ENCODE data around the gene UST.

UST gene

GRCh38 chr6:148824291-148824690 is 77.5 kb downstream of the UST start:
- H4K20me1 ChIP-seq (ENCODE audit: insufficient read depth, low read length, poor library complexity, severe bottlenecking) = no peaks in the 10 kb centered on the region
- H3F3A ChIP-seq (ENCODE audit: low read depth) = peaks cover 9% of the 10 kb centered on the region; the same call in 1 of the 2 replicates
- peaks cover 27% of the 10 kb centered on the region for H3K4me1 ChIP-seq (ENCODE audit: insufficient read depth, low read length, poor library complexity, severe bottlenecking)
- H3K27me3 ChIP-seq (ENCODE audit: insufficient read depth, low read length, poor library complexity, severe bottlenecking) = no peaks in the 10 kb centered on the region
- no peaks in the 10 kb centered on the region for H3K9me2 ChIP-seq (replicated peaks; ENCODE audit: low read depth, low read length)
- H3K79me2 ChIP-seq (ENCODE audit: insufficient read depth, low read length) = no peaks in the 10 kb centered on the region
- H3K36me3 ChIP-seq (ENCODE audit: insufficient read depth, low read length) = no peaks in the 10 kb centered on the region
- peak overlapping the region; percentile 37 for H3K4me2 ChIP-seq (ENCODE audit: low read depth, low read length, poor library complexity, severe bottlenecking)
- H3K9ac ChIP-seq (ENCODE audit: low read depth, low read length, poor library complexity, severe bottlenecking) = no peak overlapping the region
- H3K9me3 ChIP-seq (ENCODE audit: insufficient read depth, low read depth, low read length) = no peaks in the 10 kb centered on the region
- no peak for TF ChIP-seq CTCF (conservative IDR thresholded peaks at IDR 0.05; ENCODE audit: low read length)
- no peak for TF ChIP-seq EZH2phosphoT487 (IDR thresholded peaks at IDR 0.05; ENCODE audit: borderline replicate concordance)
- H3K4me3 ChIP-seq (ENCODE audit: low read length, poor library complexity, severe bottlenecking) = no peak overlapping the region
- no peak overlapping the region for H2AFZ ChIP-seq (ENCODE audit: low read length)

GRCh38 chr6:148824960-148825359 is 78.1 kb downstream of the UST start:
- Histone ChIP-seq H2AFZ (ENCODE audit: low read length) (no peak overlapping the region), H3K27me3 (ENCODE audit: insufficient read depth, low read length, poor library complexity, severe bottlenecking) (no peaks in the 10 kb centered on the region), H3K79me2 (ENCODE audit: insufficient read depth, low read length) (no peaks in the 10 kb centered on the region), H3K9me3 (ENCODE audit: insufficient read depth, low read depth, low read length) (no peaks in the 10 kb centered on the region), H3F3A (ENCODE audit: low read depth) (peaks cover 9% of the 10 kb centered on the region; the same call in 1 of the 2 replicates), H3K4me1 (ENCODE audit: insufficient read depth, low read length, poor library complexity, severe bottlenecking) (peaks cover 33% of the 10 kb centered on the region), H3K9me2 (replicated peaks; ENCODE audit: low read depth, low read length) (no peaks in the 10 kb centered on the region), H3K9ac (ENCODE audit: low read depth, low read length, poor library complexity, severe bottlenecking) (no peak overlapping the region), H4K20me1 (ENCODE audit: insufficient read depth, low read length, poor library complexity, severe bottlenecking) (no peaks in the 10 kb centered on the region), H3K4me2 (ENCODE audit: low read depth, low read length, poor library complexity, severe bottlenecking) (no peak overlapping the region), H3K4me3 (ENCODE audit: low read length, poor library complexity, severe bottlenecking) (no peak overlapping the region), H3K36me3 (ENCODE audit: insufficient read depth, low read length) (no peaks in the 10 kb centered on the region)
- no peak for TF ChIP-seq CTCF (conservative IDR thresholded peaks at IDR 0.05; ENCODE audit: low read length)
- TF ChIP-seq EZH2phosphoT487 (IDR thresholded peaks at IDR 0.05; ENCODE audit: borderline replicate concordance) = no peak

- H3K79me2 ChIP-seq (ENCODE audit: insufficient read depth, low read length) = no peaks in the 10 kb centered on the region
- H3K36me3 ChIP-seq (ENCODE audit: insufficient read depth, low read length) = no peaks in the 10 kb centered on the region
- no peaks in the 10 kb centered on the region for H3K27me3 ChIP-seq (ENCODE audit: insufficient read depth, low read length, poor library complexity, severe bottlenecking)
These were observed 78.7 kb downstream of the UST start for GRCh38 chr6:148825492-148825891.

More at GRCh38 chr6:148825492-148825891, 78.7 kb downstream of the UST start:
- Histone ChIP-seq H3K9ac (ENCODE audit: low read depth, low read length, poor library complexity, severe bottlenecking) (no peak overlapping the region), H3F3A (ENCODE audit: low read depth) (peaks cover 9% of the 10 kb centered on the region; the same call in 1 of the 2 replicates), H3K4me3 (ENCODE audit: low read length, poor library complexity, severe bottlenecking) (no peak overlapping the region), H3K4me1 (ENCODE audit: insufficient read depth, low read length, poor library complexity, severe bottlenecking) (peaks cover 38% of the 10 kb centered on the region), H3K4me2 (ENCODE audit: low read depth, low read length, poor library complexity, severe bottlenecking) (no peak overlapping the region), H3K9me3 (ENCODE audit: insufficient read depth, low read depth, low read length) (no peaks in the 10 kb centered on the region), H2AFZ (ENCODE audit: low read length) (no peak overlapping the region), H3K9me2 (replicated peaks; ENCODE audit: low read depth, low read length) (no peaks in the 10 kb centered on the region), H4K20me1 (ENCODE audit: insufficient read depth, low read length, poor library complexity, severe bottlenecking) (no peaks in the 10 kb centered on the region)
- TF ChIP-seq CTCF (conservative IDR thresholded peaks at IDR 0.05; ENCODE audit: low read length) = no peak
- no peak for TF ChIP-seq EZH2phosphoT487 (IDR thresholded peaks at IDR 0.05; ENCODE audit: borderline replicate concordance)

Data from Loucy (cell line).